Dendritic cell treated with granulocyte-macrophage colony-stimulating factor and Interleukin-4, amounts not matched to agents 40 ng/mL and 50 ng/mL, for 4 days (primary cell): ENCODE measurements around the gene SEC22A.

Experiments
- H3K27ac Mint-ChIP-seq: one replicate; pipeline ENCODE4 v1.8.0; 2022; ENCODE audit warnings: mild to moderate bottlenecking, mixed read lengths
- H3K27me3 Mint-ChIP-seq: one replicate; pipeline ENCODE4 v1.8.0; 2022; ENCODE audit warnings: mild to moderate bottlenecking, mixed read lengths
- H3K36me3 Mint-ChIP-seq: one replicate; pipeline ENCODE4 v1.8.0; 2022; ENCODE audit warnings: low read depth, mixed read lengths
- H3K4me1 Mint-ChIP-seq: one replicate; pipeline ENCODE4 v1.8.0; 2022; ENCODE audit warnings: low read depth, mixed read lengths
- H3K4me3 Mint-ChIP-seq: one replicate; pipeline ENCODE4 v1.8.0; 2022; ENCODE audit warnings: mild to moderate bottlenecking, moderate library complexity, mixed read lengths
- H3K9me3 Mint-ChIP-seq: one replicate; pipeline ENCODE4 v1.8.0; 2022; ENCODE audit warnings: mixed read lengths
- intact Hi-C: fragments of 100-400 bp; cut with micrococcal nuclease; formaldehyde crosslinking; loops from one replicate; pipeline ENCODE4 v1.15.0; 2022

Gene SEC22A

DNA sequence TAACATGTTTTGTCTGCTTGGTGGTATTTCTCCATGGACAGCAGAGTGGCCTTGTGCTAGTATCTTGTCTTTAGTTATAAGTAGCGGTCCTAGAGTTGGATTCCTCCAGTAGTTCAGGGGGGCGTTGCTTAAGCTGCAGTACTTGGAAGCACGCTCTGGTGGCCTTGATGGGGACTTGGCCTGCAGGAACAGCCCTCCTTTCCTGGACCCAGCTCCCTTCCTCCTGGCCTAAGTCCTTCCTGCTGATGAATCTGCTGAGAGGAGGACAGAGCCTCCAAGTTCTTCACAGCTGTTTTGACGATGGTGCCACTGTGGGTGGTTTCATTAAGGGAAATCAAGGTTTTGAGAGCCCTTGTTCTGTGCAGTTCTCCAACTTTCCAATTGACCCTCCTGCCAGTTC lies 38.6 kb upstream of the SEC22A start:
- Mint-ChIP-seq H3K9me3 (no peaks in the 10 kb centered on the region), H3K36me3 (peaks cover 60% of the 10 kb centered on the region), H3K27ac (no peak overlapping the region), H3K27me3 (no peaks in the 10 kb centered on the region), H3K4me3 (no peak overlapping the region), H3K4me1 (peaks cover 4% of the 10 kb centered on the region)
- intact Hi-C loops: no loop called here

DNA sequence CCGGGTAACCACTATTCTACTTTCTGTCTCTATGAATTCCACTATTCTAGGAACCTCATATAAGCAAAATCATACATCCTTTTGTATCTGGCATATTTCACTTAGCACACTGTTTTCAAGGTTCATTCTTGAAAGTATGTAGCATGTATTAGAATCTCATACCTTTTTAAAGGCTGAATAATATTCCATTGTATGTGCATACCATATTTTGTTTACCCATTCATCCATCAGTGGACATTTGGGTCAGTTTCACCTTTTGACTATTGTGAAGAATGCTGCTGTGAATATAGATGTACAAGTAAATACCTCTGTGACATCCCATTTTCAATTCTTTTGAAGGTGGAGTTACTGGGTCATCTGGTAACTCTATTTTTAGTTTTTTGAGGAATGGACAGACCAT lies 36.6 kb upstream of the SEC22A start:
- Mint-ChIP-seq H3K36me3 (peaks cover 50% of the 10 kb centered on the region), H3K27ac (no peak overlapping the region), H3K27me3 (no peaks in the 10 kb centered on the region), H3K9me3 (no peaks in the 10 kb centered on the region), H3K4me3 (no peak overlapping the region), H3K4me1 (no peaks in the 10 kb centered on the region)
- intact Hi-C loops: no loop called here

DNA sequence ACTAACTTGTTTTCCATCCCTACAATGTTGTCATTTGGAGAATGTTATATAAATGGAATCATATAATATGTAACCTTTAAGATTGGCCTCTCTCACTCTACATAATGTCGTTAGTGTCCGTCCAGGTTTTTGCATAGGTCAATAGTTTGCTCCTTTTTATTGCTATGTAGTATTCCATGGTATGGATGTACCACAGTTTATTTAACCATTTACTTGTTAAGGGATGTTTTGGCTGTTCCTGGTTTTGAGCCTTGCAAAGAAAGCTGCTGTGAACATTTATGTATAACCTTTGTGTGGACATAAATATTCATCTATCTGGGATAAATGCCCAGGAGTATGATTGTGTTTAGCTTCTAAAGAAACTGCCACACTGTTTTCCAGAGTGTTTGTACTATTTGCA lies 34.1 kb upstream of the SEC22A start:
- peaks cover 25% of the 10 kb centered on the region for H3K36me3 Mint-ChIP-seq
- intact Hi-C loops: no loop called here
- H3K27me3 Mint-ChIP-seq: no peaks in the 10 kb centered on the region
- H3K27ac Mint-ChIP-seq: no peak overlapping the region
- no peaks in the 10 kb centered on the region for H3K4me1 Mint-ChIP-seq
- H3K4me3 Mint-ChIP-seq: no peak overlapping the region
- no peaks in the 10 kb centered on the region for H3K9me3 Mint-ChIP-seq

DNA sequence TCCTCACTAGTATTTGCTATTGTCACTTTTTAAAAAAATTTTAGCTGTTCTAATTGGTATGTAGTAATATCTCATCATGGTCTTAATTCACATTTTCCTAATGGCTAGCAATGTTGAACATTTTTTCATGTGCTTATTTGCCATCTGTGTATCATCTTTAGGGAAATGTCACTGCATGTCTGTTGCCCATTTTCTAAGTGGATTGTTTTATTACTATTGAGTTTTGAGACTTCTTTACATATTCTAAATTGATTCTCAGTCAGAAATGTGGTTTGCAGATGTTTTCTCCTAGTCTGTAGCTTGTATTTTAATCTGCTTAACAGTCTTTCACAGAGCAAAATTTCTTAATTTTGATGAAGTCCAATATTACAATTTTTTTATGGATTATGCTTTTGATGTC lies 33.6 kb upstream of the SEC22A start:
- Mint-ChIP-seq H3K27me3 (no peaks in the 10 kb centered on the region), H3K4me1 (no peaks in the 10 kb centered on the region), H3K27ac (no peak overlapping the region), H3K9me3 (no peaks in the 10 kb centered on the region), H3K36me3 (peaks cover 21% of the 10 kb centered on the region), H3K4me3 (no peak overlapping the region)
- intact Hi-C loops: no loop called here

DNA sequence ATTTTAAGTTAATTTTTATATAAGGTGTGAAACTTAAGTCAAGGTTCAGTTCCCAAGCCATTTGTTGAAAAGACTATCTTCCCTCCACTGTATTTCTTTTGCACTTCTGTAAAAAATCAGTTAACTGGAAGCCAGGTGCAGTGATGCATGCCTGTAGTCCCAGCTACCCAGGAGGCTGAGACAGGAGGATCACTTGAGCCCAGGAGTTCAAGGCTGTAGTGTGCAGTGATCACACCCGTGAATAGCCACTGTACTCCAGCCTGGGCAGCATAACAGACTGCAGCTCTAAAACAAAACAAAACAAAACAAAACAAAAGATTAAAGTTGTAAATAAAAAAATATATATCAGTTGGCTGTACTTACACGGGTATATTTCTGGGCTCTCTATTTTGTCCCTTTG lies 33.1 kb upstream of the SEC22A start:
- no peak overlapping the region for H3K4me3 Mint-ChIP-seq
- H3K36me3 Mint-ChIP-seq: peaks cover 20% of the 10 kb centered on the region
- no peaks in the 10 kb centered on the region for H3K9me3 Mint-ChIP-seq
- no peaks in the 10 kb centered on the region for H3K4me1 Mint-ChIP-seq
- H3K27ac Mint-ChIP-seq: no peak overlapping the region
- no peaks in the 10 kb centered on the region for H3K27me3 Mint-ChIP-seq
- intact Hi-C loops: no loop called here

DNA sequence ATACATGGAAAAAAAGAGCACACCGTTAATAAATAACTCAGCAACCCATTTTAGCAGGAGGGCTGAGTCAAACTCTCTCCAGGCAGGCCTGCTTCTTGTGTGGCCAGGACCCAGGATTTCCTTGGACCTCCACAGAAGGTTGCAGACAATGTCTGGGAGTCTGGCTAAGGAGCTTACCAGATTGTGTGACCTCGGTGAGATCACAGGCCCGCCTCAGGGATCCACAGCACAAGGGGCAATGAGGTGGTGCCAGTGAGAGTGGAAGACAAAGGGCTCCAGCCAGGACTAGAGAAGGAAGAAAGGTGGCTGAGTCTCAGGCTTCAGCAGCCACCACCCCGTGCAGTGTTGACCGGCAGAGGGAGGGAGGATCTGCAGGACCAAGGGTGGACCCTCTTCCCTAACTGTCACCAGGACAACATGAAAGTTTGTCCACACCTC lies 32.2 kb upstream of the SEC22A start:
- intact Hi-C loops: no loop called here
- Mint-ChIP-seq H3K27me3 (no peaks in the 10 kb centered on the region), H3K4me1 (no peaks in the 10 kb centered on the region), H3K27ac (no peak overlapping the region), H3K9me3 (no peaks in the 10 kb centered on the region), H3K4me3 (no peak overlapping the region), H3K36me3 (peaks cover 13% of the 10 kb centered on the region)

DNA sequence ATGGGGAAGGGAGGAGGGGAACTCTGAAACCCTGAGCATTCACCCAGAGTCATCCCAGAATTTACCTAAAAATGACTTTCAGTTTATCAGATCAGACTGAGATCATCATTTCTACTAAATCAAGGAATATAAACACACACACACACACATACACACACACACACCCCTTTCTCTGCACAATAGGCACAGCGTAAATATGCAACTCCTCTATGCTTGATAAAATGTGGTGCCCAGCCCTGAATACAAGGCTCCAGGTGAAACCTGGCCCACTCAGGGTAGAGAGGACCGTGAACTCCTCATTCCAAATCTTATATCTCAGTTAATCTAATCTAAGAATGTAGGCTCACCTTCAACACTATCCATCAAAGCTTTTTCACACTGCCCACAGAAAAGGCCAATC lies 31.8 kb upstream of the SEC22A start:
- no peak overlapping the region for H3K27ac Mint-ChIP-seq
- no peaks in the 10 kb centered on the region for H3K9me3 Mint-ChIP-seq
- intact Hi-C loops: no loop called here
- H3K36me3 Mint-ChIP-seq: peaks cover 8% of the 10 kb centered on the region
- H3K4me3 Mint-ChIP-seq: no peak overlapping the region
- H3K4me1 Mint-ChIP-seq: no peaks in the 10 kb centered on the region
- H3K27me3 Mint-ChIP-seq: no peaks in the 10 kb centered on the region

DNA sequence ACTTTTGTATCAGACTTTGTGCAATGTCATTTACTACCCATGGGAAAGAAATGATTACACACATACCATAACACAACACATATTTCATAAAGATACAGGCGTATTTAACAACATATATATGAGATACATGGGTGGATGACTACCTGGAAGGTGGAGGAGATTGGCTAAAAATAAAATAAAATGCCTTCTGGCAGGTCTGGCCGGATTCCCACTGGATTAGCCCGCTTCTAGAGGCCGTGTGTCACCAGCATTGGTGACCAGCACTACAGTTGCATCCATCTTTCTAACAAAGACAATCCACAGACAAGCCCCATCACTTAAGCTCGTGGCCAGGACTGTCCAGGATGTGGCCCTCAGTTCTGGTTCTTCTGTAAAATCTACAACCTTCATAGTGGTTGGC lies 21.0 kb upstream of the SEC22A start:
- intact Hi-C loops: no loop called here

DNA sequence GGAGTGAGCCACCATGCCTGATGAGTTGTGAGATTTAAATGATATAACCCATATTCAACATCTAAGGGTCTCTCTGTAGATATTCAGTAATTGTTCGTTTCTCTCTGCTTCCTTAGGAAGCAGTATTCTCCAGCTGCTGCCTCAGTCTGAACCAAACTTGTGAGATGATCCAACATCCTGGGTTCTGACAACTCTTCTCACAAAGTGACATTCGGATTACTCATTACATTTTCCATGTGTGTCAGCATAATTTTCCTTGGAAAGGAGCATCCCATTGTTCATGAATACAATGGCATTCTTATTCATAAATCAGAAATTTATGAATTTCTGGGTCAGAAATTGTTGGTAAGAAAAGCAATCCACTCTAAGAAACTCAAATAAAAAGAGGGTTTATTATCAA lies 15.0 kb upstream of the SEC22A start:
- Mint-ChIP-seq H3K9me3 (no peaks in the 10 kb centered on the region), H3K27me3 (no peaks in the 10 kb centered on the region), H3K4me3 (no peak overlapping the region), H3K27ac (no peak overlapping the region), H3K36me3 (no peaks in the 10 kb centered on the region), H3K4me1 (peaks cover 18% of the 10 kb centered on the region)
- intact Hi-C loops: no loop called here

More for the DNA sequence above, 21.0 kb upstream of the SEC22A start:
- H3K36me3 Mint-ChIP-seq: no peaks in the 10 kb centered on the region
- no peak overlapping the region for H3K27ac Mint-ChIP-seq
- no peaks in the 10 kb centered on the region for H3K9me3 Mint-ChIP-seq
- H3K4me1 Mint-ChIP-seq: peaks cover 12% of the 10 kb centered on the region
- H3K27me3 Mint-ChIP-seq: no peaks in the 10 kb centered on the region
- H3K4me3 Mint-ChIP-seq: no peak overlapping the region

DNA sequence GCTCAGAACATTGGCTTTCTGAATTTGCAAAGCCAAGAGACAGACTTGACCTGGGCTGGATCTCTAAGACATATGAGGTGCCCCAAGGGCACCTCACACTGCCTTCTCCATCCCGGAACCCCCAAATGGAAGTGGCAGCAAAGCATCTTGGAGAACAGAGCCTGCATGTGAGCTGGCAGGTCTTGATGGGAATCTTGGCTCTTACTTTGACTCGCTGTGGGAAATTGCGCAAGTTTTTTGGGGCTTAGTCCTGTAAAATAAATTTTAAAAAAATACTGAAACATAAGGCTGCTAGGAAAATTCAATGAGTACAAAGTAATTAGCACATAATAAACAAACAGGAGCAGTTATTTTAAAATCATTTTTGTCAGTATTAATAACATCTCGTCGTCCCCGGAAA lies 13.7 kb upstream of the SEC22A start:
- Mint-ChIP-seq H3K9me3 (no peaks in the 10 kb centered on the region), H3K27me3 (no peaks in the 10 kb centered on the region), H3K4me1 (peaks cover 10% of the 10 kb centered on the region), H3K36me3 (no peaks in the 10 kb centered on the region), H3K4me3 (no peak overlapping the region), H3K27ac (no peak overlapping the region)
- intact Hi-C loops: no loop called here

DNA sequence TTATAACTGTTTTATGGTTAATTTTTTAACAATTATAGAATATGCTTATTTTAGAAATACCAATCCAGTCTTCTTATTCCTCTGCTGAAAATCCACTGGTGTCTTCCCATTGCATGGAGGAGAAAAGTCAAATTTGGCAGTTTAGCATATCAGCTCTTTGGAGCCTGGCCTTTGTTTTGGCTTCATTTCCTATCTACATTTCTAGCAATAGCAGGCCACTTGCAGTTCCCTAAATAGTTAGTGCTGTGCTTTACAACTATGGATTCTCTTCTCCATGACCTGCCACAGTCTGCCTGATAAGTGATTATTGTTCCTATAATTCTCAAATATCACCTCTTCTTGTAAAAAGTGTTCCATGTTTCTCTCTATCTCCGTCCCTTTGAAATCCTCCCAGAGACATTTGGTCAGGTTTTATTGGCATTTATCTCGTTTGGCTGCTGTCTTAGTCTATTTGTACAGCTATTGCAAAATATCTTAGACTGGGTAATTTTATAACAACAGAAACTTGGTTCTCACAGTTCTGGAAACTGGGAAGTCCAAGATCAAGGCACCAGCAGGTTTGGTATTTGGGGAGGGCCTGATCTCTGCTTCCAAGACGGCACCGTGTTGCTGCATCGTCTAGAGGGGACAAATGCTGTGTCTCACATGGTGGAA lies 8.2 kb upstream of the SEC22A start:
- intact Hi-C loops: no loop called here
- Mint-ChIP-seq H3K4me1 (peaks cover 6% of the 10 kb centered on the region), H3K36me3 (no peaks in the 10 kb centered on the region), H3K27me3 (no peaks in the 10 kb centered on the region), H3K4me3 (no peak overlapping the region), H3K9me3 (no peaks in the 10 kb centered on the region), H3K27ac (no peak overlapping the region)

DNA sequence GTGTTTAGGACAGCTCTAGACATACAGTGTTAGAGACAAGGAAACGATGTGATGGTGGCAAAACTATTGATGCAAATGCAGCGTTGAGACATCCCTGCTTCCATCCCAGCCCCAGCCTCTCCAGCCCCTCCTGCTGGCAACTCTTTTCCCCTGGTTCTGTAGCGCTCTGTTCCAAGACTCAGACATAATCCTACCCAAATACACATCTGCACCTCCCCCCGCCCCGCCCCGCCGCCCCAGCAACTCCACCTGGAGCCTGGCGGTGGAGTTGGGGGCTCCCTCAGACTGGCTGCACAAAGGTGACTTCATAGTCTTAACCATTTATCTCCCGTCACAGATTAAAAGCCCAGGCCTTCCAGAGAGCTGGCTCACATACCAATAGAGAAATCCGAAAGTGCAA lies 7.2 kb upstream of the SEC22A start:
- no peaks in the 10 kb centered on the region for H3K27me3 Mint-ChIP-seq
- H3K27ac Mint-ChIP-seq: no peak overlapping the region

DNA sequence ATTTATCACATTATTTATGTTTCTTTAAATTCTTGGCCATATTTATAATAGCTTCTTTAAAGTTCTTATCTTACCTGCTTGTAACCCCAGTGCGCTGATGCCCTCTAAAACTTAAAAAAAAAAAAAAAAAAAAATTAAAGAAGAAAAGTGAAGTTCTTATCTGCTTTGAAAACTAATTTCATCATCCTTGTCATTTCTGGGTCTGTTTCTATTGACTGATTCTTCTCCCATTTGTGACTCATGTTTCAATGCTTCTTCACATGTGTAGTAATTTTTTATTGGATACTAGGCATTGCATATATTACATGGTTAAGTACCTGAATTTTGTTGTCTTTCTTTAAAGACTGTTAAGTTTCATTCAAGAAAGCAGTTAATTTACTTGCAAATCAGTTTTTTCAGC lies 3.4 kb upstream of the SEC22A start:
- intact Hi-C loops: no loop called here
- H3K27me3 Mint-ChIP-seq: no peaks in the 10 kb centered on the region
- peaks cover 11% of the 10 kb centered on the region for H3K36me3 Mint-ChIP-seq
- peaks cover 16% of the 10 kb centered on the region for H3K4me1 Mint-ChIP-seq
- no peak overlapping the region for H3K4me3 Mint-ChIP-seq
- H3K9me3 Mint-ChIP-seq: no peaks in the 10 kb centered on the region
- H3K27ac Mint-ChIP-seq: no peak overlapping the region

More for the DNA sequence above, 7.2 kb upstream of the SEC22A start:
- H3K36me3 Mint-ChIP-seq: no peaks in the 10 kb centered on the region
- H3K4me3 Mint-ChIP-seq: no peak overlapping the region
- intact Hi-C loops: no loop called here
- H3K4me1 Mint-ChIP-seq: peaks cover 6% of the 10 kb centered on the region
- no peaks in the 10 kb centered on the region for H3K9me3 Mint-ChIP-seq

DNA sequence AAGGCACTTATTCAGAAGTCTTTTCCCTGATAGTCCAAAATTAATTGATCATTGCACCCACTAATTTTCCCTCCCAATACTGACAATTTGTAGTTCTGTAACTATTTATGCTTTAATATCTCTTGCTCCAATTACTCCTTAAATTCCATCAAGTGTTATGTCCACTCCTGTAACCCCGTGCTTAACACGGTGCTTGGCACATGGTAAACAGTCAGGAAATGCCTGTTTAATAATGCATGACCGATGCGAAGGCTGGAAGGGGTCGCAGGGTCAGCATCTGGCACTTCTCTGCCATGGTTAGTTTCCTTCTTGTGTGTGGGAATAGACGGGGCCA lies 553 bp upstream of the SEC22A start:
- intact Hi-C loops: no loop called here
- Mint-ChIP-seq H3K27ac (peak overlapping the region; percentile 95), H3K36me3 (peaks cover 11% of the 10 kb centered on the region), H3K9me3 (no peaks in the 10 kb centered on the region), H3K4me3 (peak overlapping the region; percentile 99), H3K4me1 (peaks cover 16% of the 10 kb centered on the region), H3K27me3 (no peaks in the 10 kb centered on the region)

DNA sequence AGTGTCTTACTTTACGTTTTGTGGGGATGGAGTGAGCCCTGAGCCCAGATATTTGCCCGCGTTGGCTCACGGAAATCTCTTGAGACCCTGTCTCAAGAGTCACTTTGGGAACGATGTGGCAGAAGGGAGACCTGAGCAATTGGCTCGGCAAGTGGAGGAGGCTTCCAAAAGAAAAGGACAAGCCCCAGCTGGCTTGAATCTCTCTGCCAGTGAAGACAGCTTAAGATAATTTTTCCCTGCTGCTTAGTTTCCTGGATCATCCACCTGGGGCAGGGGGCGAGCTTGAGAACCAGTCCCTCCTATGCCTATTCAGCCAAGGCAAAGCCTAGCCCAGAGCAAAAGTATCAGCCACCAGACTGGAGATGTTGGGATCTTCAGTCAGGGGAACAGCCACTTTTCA lies 708 bp downstream of the SEC22A start:
- Mint-ChIP-seq H3K27ac (peak overlapping the region; percentile 95), H3K4me1 (peaks cover 16% of the 10 kb centered on the region), H3K36me3 (peaks cover 11% of the 10 kb centered on the region), H3K27me3 (no peaks in the 10 kb centered on the region), H3K9me3 (no peaks in the 10 kb centered on the region), H3K4me3 (peak overlapping the region; percentile 99)
- intact Hi-C loops: no loop called here
